ENCODE data around the gene EVI5L. TPM values are rescaled to one million over a fixed set of nuclear protein-coding genes. Genes with fewer than 3 reads are reported as not detected.
A peak's percentile ranks its signal among the peaks of the same experiment; 100 is the strongest.

The EVI5L gene
- total RNA-seq, 6 experiments from 2014 or later = 3.7 to 6.3 (median 4.9) TPM

GRCh38 chr19:7895565-7895964, 65.5 kb downstream of the EVI5L start:
- peaks cover 0 to 14% (median 7%) of the 10 kb centered on the region in 4 donors for H3K4me1 ChIP-seq
- DNase-seq (no peak), ATAC-seq (no peak)
- TF ChIP-seq POLR2A (IDR thresholded peaks at IDR 0.05) (no peak), CTCF (IDR thresholded peaks at IDR 0.05) (no peak)
- H3K4me3 ChIP-seq = no peak overlapping the region
- H3K27ac ChIP-seq = no peak overlapping the region
- H3K36me3 ChIP-seq = no peaks in the 10 kb centered on the region
- no peaks in the 10 kb centered on the region for H3K27me3 ChIP-seq
- no peaks in the 10 kb centered on the region for H3K9me3 ChIP-seq
- intact Hi-C loops (cut with DNase I) = no loop called here
- 82% methylated on average over 2 of the region's 13 CpGs for WGBS (ENCODE audit: insufficient coverage, low coverage, low lambda C conversion rate, missing lambda C conversion rate)

- Histone ChIP-seq H3K36me3 (no peaks in the 10 kb centered on the region), H3K4me3 (no peak overlapping the region), H3K27me3 (no peaks in the 10 kb centered on the region), H3K27ac (peak overlapping the region in 1 of 3 donors; percentile 49), H3K4me1 (peaks cover 0 to 15% (median 7%) of the 10 kb centered on the region in 4 donors), H3K9me3 (no peaks in the 10 kb centered on the region)
- ATAC-seq (peak; percentile 79 to 90 (median 86)), DNase-seq (peak; percentile 73 to 82 (median 76))
- TF ChIP-seq POLR2A (IDR thresholded peaks at IDR 0.05) (no peak), CTCF (IDR thresholded peaks at IDR 0.05) (no peak)
- intact Hi-C loops (cut with DNase I) = no loop called here
- 19% methylated on average over 8 of the region's 11 CpGs for WGBS (ENCODE audit: insufficient coverage, low coverage, low lambda C conversion rate, missing lambda C conversion rate)
Observed at GRCh38 chr19:7897292-7897691, 67.3 kb downstream of the EVI5L start.

GRCh38 chr19:7898967-7899366, 68.9 kb downstream of the EVI5L start:
- 95% methylated on average over 16 of the region's 16 CpGs for WGBS (ENCODE audit: insufficient coverage, low coverage, low lambda C conversion rate, missing lambda C conversion rate)
- DNase-seq (no peak), ATAC-seq (no peak)
- Histone ChIP-seq H3K4me1 (peaks cover 0 to 21% (median 11%) of the 10 kb centered on the region in 4 donors), H3K27me3 (no peaks in the 10 kb centered on the region), H3K9me3 (no peaks in the 10 kb centered on the region), H3K27ac (no peak overlapping the region), H3K4me3 (no peak overlapping the region), H3K36me3 (no peaks in the 10 kb centered on the region)
- intact Hi-C loops (cut with DNase I) = no loop called here
- TF ChIP-seq POLR2A (IDR thresholded peaks at IDR 0.05) = no peak
- no peak for TF ChIP-seq CTCF (IDR thresholded peaks at IDR 0.05)

GRCh38 chr19:7899751-7900378, 69.8 kb downstream of the EVI5L start:
- ATAC-seq (no peak), DNase-seq (no peak)
- Histone ChIP-seq H3K27ac (no peak overlapping the region), H3K4me3 (no peak overlapping the region), H3K36me3 (no peaks in the 10 kb centered on the region), H3K27me3 (no peaks in the 10 kb centered on the region), H3K4me1 (peaks cover 0 to 26% (median 11%) of the 10 kb centered on the region in 4 donors), H3K9me3 (no peaks in the 10 kb centered on the region)
- 100% methylated on average over 6 of the region's 34 CpGs for WGBS (ENCODE audit: insufficient coverage, low coverage, low lambda C conversion rate, missing lambda C conversion rate)
- intact Hi-C loops (cut with DNase I) = loop anchor here in 1 of 2 donors (10.0 kb wide), 1 partner anchor 45 kb away; no protein-coding TSS in a partner anchor
- TF ChIP-seq CTCF (IDR thresholded peaks at IDR 0.05) (no peak), POLR2A (IDR thresholded peaks at IDR 0.05) (no peak)
